Activated T-helper 1 cell treated with anti-CD3 and anti-CD28 coated beads, Interleukin-12 subunit alpha, Interleukin-12 subunit beta, Interleukin-2, Interleukin-4 antibody, amounts not matched to agents 30 ng/mL and 10 ng/mL and 1 ng/mL, durations not matched to agents 14 hours and 24 hours and 36 hours (primary cell): ENCODE results near the gene KIF3B. TPM values are rescaled to one million over a fixed set of nuclear protein-coding genes. Genes with fewer than 3 reads are reported as not detected.
A peak's percentile ranks its signal among the peaks of the same experiment; 100 is the strongest.
"Not testable (repeated sequence)": the region's sequence is repeated elsewhere in the genome, so short reads cannot be mapped to it uniquely, and the experiment has no call there.

Experiments used
- DNase-seq: peaks from one replicate; pipeline ENCODE4 v3.0.0; 2021; ENCODE audit warnings: low spot score
- H3K27ac Mint-ChIP-seq: one replicate; pipeline ENCODE4 v1.8.0; 2021; ENCODE audit warnings: mild to moderate bottlenecking, mixed read lengths
- H3K27me3 Mint-ChIP-seq: one replicate; pipeline ENCODE4 v1.8.0; 2022; ENCODE audit warnings: mild to moderate bottlenecking, moderate library complexity, mixed read lengths; ENCODE audit not compliant: insufficient read depth
- H3K36me3 Mint-ChIP-seq: one replicate; pipeline ENCODE4 v1.8.0; 2021; ENCODE audit warnings: low read depth, mixed read lengths
- H3K4me1 Mint-ChIP-seq: one replicate; pipeline ENCODE4 v1.8.0; 2021; ENCODE audit warnings: low read depth, mixed read lengths
- H3K4me3 Mint-ChIP-seq: one replicate; pipeline ENCODE4 v1.8.0; 2021; ENCODE audit warnings: mild to moderate bottlenecking, moderate library complexity, mixed read lengths
- H3K9me3 Mint-ChIP-seq: one replicate; pipeline ENCODE4 v1.8.0; 2021; ENCODE audit warnings: mixed read lengths
- intact Hi-C: fragments of 100-400 bp; cut with micrococcal nuclease; formaldehyde crosslinking; loops from one replicate; pipeline ENCODE4 v1.15.1; 2024
- total RNA-seq: library from RNA; stranded (reverse); gene quantifications from 2 replicates; pipeline ENCODE4 v1.2.3, GENCODE V29; 2022

KIF3B gene
- total RNA-seq, 1 donor from 2014 or later = 38.1 TPM

DNA sequence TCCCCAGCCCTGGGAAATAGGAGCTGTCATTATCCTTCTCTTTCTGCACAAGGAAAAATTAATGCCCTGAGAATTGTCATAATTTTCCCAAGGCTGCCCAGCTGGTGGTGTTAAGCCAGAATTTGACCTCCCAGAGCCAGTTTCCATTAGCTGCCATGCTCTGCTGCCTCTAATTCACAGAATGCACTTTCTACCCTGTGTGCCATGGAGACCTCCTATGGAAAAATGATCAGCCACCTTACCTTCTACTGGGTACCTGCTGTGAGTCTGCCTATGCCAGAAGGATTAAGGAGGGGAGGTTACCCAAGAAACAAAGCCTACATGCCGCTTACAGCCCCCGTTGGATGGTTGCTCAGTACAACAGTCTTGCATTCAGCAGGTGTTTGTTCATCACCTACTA lies 40.6 kb upstream of the KIF3B start:
- H3K27me3 Mint-ChIP-seq = no peaks in the 10 kb centered on the region
- H3K9me3 Mint-ChIP-seq = no peaks in the 10 kb centered on the region
- intact Hi-C loops = no loop called here
- H3K4me1 Mint-ChIP-seq = peaks cover 38% of the 10 kb centered on the region
- H3K4me3 Mint-ChIP-seq = no peak overlapping the region
- DNase-seq = no peak
- H3K27ac Mint-ChIP-seq = no peak overlapping the region
- H3K36me3 Mint-ChIP-seq = peaks cover 46% of the 10 kb centered on the region

DNA sequence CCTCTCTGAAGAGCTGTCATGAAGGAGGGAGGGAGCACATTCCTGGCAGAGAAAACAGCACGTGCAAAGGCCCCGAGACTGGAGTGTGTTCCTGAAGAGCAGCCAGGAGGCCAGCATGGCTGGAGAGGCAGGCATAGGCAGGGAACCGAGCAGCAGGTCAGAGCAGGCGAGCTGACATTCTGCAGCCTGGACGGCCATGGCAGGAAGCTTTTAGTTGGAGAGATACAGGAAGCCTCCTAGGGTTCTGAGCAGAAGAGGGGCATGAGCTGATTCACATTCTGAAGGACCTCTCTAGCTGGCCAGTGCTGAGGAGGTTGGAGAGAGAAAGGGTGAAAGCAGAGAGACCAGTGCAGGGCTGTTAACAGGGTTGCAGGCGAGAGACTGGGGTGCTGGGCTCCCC lies 40.0 kb upstream of the KIF3B start:
- no peak overlapping the region for H3K4me3 Mint-ChIP-seq
- peaks cover 43% of the 10 kb centered on the region for H3K36me3 Mint-ChIP-seq
- H3K9me3 Mint-ChIP-seq = no peaks in the 10 kb centered on the region
- no peak overlapping the region for H3K27ac Mint-ChIP-seq
- intact Hi-C loops = no loop called here
- peaks cover 33% of the 10 kb centered on the region for H3K4me1 Mint-ChIP-seq
- H3K27me3 Mint-ChIP-seq = no peaks in the 10 kb centered on the region
- no peak for DNase-seq

- Mint-ChIP-seq H3K36me3 (peaks cover 30% of the 10 kb centered on the region), H3K27ac (no peak overlapping the region), H3K9me3 (no peaks in the 10 kb centered on the region), H3K4me3 (no peak overlapping the region), H3K4me1 (peaks cover 21% of the 10 kb centered on the region), H3K27me3 (no peaks in the 10 kb centered on the region)
- no peak for DNase-seq
- intact Hi-C loops = no loop called here
Observed at GRCh38 chr20:32238483-32239425, 38.7 kb upstream of the KIF3B start.

GRCh38 chr20:32240205-32240604 lies 37.2 kb upstream of the KIF3B start:
- Mint-ChIP-seq H3K27ac (no peak overlapping the region), H3K4me3 (no peak overlapping the region), H3K9me3 (no peaks in the 10 kb centered on the region), H3K4me1 (peaks cover 25% of the 10 kb centered on the region), H3K27me3 (no peaks in the 10 kb centered on the region), H3K36me3 (peaks cover 16% of the 10 kb centered on the region)
- no peak for DNase-seq
- intact Hi-C loops = no loop called here

DNA sequence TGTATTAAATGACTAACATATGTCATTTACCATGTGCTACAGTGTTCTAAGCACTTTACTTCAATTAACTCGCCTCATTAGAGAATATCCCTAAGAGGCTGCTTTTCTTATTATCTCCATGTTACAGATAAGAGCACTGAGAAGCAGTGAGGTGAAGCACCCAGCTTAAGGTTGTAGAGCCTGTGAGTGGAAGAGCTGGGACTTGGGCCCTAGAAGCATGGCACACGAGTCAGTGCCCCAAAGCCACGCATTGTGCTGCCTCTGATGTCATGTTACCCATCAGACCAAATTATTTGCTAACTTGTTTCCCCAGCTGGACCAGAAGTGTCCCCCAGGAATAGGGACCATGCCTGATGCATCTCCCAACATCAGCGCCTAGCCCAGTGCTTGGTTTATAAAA lies 35.6 kb upstream of the KIF3B start:
- no peak overlapping the region for H3K4me3 Mint-ChIP-seq
- H3K27ac Mint-ChIP-seq = no peak overlapping the region
- no peak for DNase-seq
- no peaks in the 10 kb centered on the region for H3K27me3 Mint-ChIP-seq
- intact Hi-C loops = no loop called here
- peaks cover 27% of the 10 kb centered on the region for H3K4me1 Mint-ChIP-seq
- H3K36me3 Mint-ChIP-seq = peaks cover 6% of the 10 kb centered on the region
- H3K9me3 Mint-ChIP-seq = no peaks in the 10 kb centered on the region

- intact Hi-C loops = no loop called here
- Mint-ChIP-seq H3K9me3 (no peaks in the 10 kb centered on the region), H3K27ac (peak overlapping the region; percentile 29), H3K36me3 (peaks cover 3% of the 10 kb centered on the region), H3K27me3 (no peaks in the 10 kb centered on the region), H3K4me1 (peaks cover 37% of the 10 kb centered on the region), H3K4me3 (no peak overlapping the region)
- DNase-seq = no peak
Observed at GRCh38 chr20:32244150-32244823, 33.2 kb upstream of the KIF3B start.

- peaks cover 3% of the 10 kb centered on the region for H3K36me3 Mint-ChIP-seq
Observed at GRCh38 chr20:32244959-32245358, 32.5 kb upstream of the KIF3B start.

DNA sequence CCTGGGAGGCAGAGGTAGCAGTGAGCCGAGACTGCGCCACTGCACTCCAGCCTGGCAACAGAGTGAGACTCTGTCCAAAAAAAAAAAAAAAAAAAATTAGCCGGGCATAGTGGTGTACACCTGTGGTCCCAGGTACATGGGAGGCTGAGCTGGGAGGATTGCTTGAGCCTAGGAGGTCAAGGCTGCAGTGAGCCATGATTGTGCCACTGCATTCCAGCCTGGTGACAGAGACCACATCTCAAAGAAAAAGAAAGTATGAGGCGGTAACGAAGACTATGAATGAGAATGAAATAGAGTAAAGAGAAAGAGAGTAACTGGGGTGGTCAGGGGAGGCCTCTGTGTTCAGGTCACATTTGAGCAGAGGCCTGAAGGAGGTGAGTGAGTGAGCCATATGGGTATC lies 31.2 kb upstream of the KIF3B start:
- H3K4me1 Mint-ChIP-seq = peaks cover 34% of the 10 kb centered on the region
- H3K36me3 Mint-ChIP-seq, H3K27me3 Mint-ChIP-seq, H3K9me3 Mint-ChIP-seq, intact Hi-C loops, DNase-seq, H3K4me3 Mint-ChIP-seq: not testable (repeated sequence)
- peak overlapping the region; percentile 53 for H3K27ac Mint-ChIP-seq

More at GRCh38 chr20:32244959-32245358, 32.5 kb upstream of the KIF3B start:
- no peak overlapping the region for H3K27ac Mint-ChIP-seq
- H3K4me3 Mint-ChIP-seq = no peak overlapping the region
- intact Hi-C loops = no loop called here
- DNase-seq = no peak
- H3K4me1 Mint-ChIP-seq = peaks cover 37% of the 10 kb centered on the region
- H3K9me3 Mint-ChIP-seq = no peaks in the 10 kb centered on the region
- no peaks in the 10 kb centered on the region for H3K27me3 Mint-ChIP-seq

GRCh38 chr20:32248043-32248442 lies 29.4 kb upstream of the KIF3B start:
- H3K36me3 Mint-ChIP-seq = peaks cover 11% of the 10 kb centered on the region
- H3K27ac Mint-ChIP-seq = peak overlapping the region; percentile 55
- peaks cover 5% of the 10 kb centered on the region for H3K9me3 Mint-ChIP-seq
- no peak for DNase-seq
- H3K27me3 Mint-ChIP-seq = no peaks in the 10 kb centered on the region
- H3K4me3 Mint-ChIP-seq = no peak overlapping the region
- intact Hi-C loops = no loop called here
- peaks cover 52% of the 10 kb centered on the region for H3K4me1 Mint-ChIP-seq

- peaks cover 58% of the 10 kb centered on the region for H3K4me1 Mint-ChIP-seq
Observed at GRCh38 chr20:32249030-32249738, 28.3 kb upstream of the KIF3B start.

GRCh38 chr20:32251470-32251869 lies 26.0 kb upstream of the KIF3B start:
- H3K9me3 Mint-ChIP-seq = peaks cover 8% of the 10 kb centered on the region
- intact Hi-C loops = no loop called here
- H3K4me1 Mint-ChIP-seq = peaks cover 55% of the 10 kb centered on the region
- no peaks in the 10 kb centered on the region for H3K27me3 Mint-ChIP-seq
- peak overlapping the region; percentile 98 for H3K27ac Mint-ChIP-seq
- peaks cover 14% of the 10 kb centered on the region for H3K36me3 Mint-ChIP-seq
- peak overlapping the region; percentile 43 for H3K4me3 Mint-ChIP-seq
- no peak for DNase-seq

More at GRCh38 chr20:32249030-32249738, 28.3 kb upstream of the KIF3B start:
- Mint-ChIP-seq H3K27ac (peak overlapping the region; percentile 94), H3K4me3 (peak overlapping the region; percentile 32), H3K9me3 (peaks cover 8% of the 10 kb centered on the region), H3K27me3 (no peaks in the 10 kb centered on the region), H3K36me3 (peaks cover 15% of the 10 kb centered on the region)
- peak; percentile 46 for DNase-seq
- intact Hi-C loops = loop anchor here (1.0 kb wide), 3 partner anchors 17 to 140 kb away; partner anchors contain the start of genes ASXL1 and TM9SF4

DNA sequence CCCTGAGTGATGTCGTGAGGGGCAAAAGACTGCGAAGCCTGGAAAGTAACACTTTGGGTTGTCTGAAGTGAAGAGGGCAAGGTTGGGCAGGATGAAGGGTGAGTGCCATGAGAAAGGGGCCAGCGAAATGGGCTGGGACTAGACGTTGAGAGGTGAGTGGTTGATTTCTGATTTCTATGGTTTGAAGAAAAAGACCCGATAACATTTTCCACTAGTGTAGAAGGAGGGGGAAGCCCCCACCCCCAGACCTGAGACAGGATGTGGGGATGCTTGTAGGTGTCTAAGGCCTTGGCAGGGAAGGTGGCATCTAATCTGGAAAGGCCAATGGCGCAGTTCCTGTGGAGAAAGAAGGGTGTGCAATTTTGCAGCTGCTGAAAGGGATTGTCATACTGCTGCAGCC lies 25.3 kb upstream of the KIF3B start:
- Mint-ChIP-seq H3K4me1 (peaks cover 60% of the 10 kb centered on the region), H3K9me3 (peaks cover 8% of the 10 kb centered on the region), H3K27me3 (no peaks in the 10 kb centered on the region), H3K36me3 (peaks cover 13% of the 10 kb centered on the region), H3K4me3 (peak overlapping the region; percentile 43), H3K27ac (peak overlapping the region; percentile 98)
- peak; percentile 39 for DNase-seq
- intact Hi-C loops = loop anchor here (1.0 kb wide), 5 partner anchors 25 to 103 kb away; partner anchors contain the start of gene KIF3B
